IPS DF 4.7 (cell line): ENCODE measurements around the gene PREB.
"Not testable (repeated sequence)": the region's sequence is repeated elsewhere in the genome, so short reads cannot be mapped to it uniquely, and the experiment has no call there.

Experiments
- DNase-seq: peaks from one replicate; pipeline ENCODE4 v3.0.0-alpha.2; 2013; ENCODE audit warnings: low spot score; ENCODE audit errors: extremely low read depth

The PREB gene

GRCh38 chr2:27127883-27128667 is 6.4 kb downstream of the PREB start:
- DNase-seq, result no peak

GRCh38 chr2:27126252-27126710 is 8.2 kb downstream of the PREB start:
- DNase-seq, result no peak

GRCh38 chr2:27125104-27125503 is 9.3 kb downstream of the PREB start:
- DNase-seq, result no peak

GRCh38 chr2:27123302-27124150 is 10.9 kb downstream of the PREB start, which contains the start of gene ABHD1:
TSS of gene ABHD1 (plus strand) at chr2:27123815. CDS start at chr2:27123949, 134 bp downstream.
- DNase-seq, result no peak

GRCh38 chr2:27122791-27123190 is 11.6 kb downstream of the PREB start:
- DNase-seq, result no peak

- DNase-seq, result no peak
Measured at GRCh38 chr2:27121906-27122305, 12.5 kb downstream of the PREB start.

GRCh38 chr2:27119330-27119670 is 15.1 kb downstream of the PREB start:
- not testable (repeated sequence) for DNase-seq

GRCh38 chr2:27118525-27119329 is 15.7 kb downstream of the PREB start, which contains the start of gene CGREF1:
TSS of gene CGREF1 (minus strand) at chr2:27119128. CDS start at chr2:27104366, 14,762 bp downstream.
- DNase-seq, result no peak

- no peak for DNase-seq
Measured at GRCh38 chr2:27117995-27118524, 16.4 kb downstream of the PREB start.

- no peak for DNase-seq
Measured at GRCh38 chr2:27115519-27115918, 18.9 kb downstream of the PREB start.

- not testable (repeated sequence) for DNase-seq
Measured at GRCh38 chr2:27111392-27112078, 22.9 kb downstream of the PREB start.

- DNase-seq, result not testable (repeated sequence)
Measured at GRCh38 chr2:27110603-27111352, 23.7 kb downstream of the PREB start.

GRCh38 chr2:27109083-27109482 is 25.4 kb downstream of the PREB start:
- no peak for DNase-seq

- no peak for DNase-seq
Measured at GRCh38 chr2:27108221-27108620, 26.2 kb downstream of the PREB start.

GRCh38 chr2:27105981-27106380 is 28.5 kb downstream of the PREB start:
- no peak for DNase-seq

- no peak for DNase-seq
Measured at GRCh38 chr2:27102329-27102728, 32.1 kb downstream of the PREB start.

GRCh38 chr2:27100036-27100435 is 34.4 kb downstream of the PREB start:
- DNase-seq, result no peak

GRCh38 chr2:27099334-27099955 is 35.0 kb downstream of the PREB start:
- DNase-seq, result no peak

GRCh38 chr2:27097341-27097740 is 37.1 kb downstream of the PREB start:
- no peak for DNase-seq
